ENCODE measurements around the gene ASGR1. TPM values are rescaled to one million over a fixed set of nuclear protein-coding genes. Genes with fewer than 3 reads are reported as not detected.

Gene ASGR1
- total and polyA plus RNA-seq, 8 donors, result 0.87 to 6.0 (median 1.9) TPM; not detected in 3

DNA sequence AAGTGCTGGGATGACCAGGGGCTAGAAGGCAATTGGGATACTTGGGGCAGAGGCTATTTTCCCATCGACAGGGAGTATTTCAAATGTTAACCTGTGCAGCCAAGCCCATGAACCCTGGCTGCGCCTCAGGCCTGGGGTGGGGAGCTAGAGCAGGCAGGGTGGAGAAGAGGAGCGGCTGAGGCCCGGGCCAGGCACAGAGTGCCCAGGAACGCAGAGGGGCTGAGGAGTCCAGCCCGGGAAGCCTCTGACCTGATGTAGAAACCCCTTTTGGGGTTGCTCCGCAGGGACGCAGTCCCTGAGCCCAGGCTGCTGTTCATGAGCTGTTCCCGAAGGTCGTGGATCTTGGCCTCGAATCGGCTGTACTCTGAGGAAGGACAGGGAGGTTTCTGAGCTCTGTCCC, 16.8 kb upstream of the ASGR1 start:
- Histone ChIP-seq H3K9me3 (no peaks in the 10 kb centered on the region), H3K4me3 (no peak overlapping the region), H3K27me3 (no peaks in the 10 kb centered on the region), H3K27ac (no peak overlapping the region), H3K4me1 (no peaks in the 10 kb centered on the region), H3K36me3 (peaks cover 17 to 93% (median 64%) of the 10 kb centered on the region in 4 donors)
- TF ChIP-seq POLR2A (IDR thresholded peaks at IDR 0.05), result no peak
- TF ChIP-seq POLR2AphosphoS5 (IDR thresholded peaks at IDR 0.05), result no peak
- TF ChIP-seq, protein P1, sequence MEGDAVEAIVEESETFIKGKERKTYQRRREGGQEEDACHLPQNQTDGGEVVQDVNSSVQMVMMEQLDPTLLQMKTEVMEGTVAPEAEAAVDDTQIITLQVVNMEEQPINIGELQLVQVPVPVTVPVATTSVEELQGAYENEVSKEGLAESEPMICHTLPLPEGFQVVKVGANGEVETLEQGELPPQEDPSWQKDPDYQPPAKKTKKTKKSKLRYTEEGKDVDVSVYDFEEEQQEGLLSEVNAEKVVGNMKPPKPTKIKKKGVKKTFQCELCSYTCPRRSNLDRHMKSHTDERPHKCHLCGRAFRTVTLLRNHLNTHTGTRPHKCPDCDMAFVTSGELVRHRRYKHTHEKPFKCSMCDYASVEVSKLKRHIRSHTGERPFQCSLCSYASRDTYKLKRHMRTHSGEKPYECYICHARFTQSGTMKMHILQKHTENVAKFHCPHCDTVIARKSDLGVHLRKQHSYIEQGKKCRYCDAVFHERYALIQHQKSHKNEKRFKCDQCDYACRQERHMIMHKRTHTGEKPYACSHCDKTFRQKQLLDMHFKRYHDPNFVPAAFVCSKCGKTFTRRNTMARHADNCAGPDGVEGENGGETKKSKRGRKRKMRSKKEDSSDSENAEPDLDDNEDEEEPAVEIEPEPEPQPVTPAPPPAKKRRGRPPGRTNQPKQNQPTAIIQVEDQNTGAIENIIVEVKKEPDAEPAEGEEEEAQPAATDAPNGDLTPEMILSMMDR (IDR thresholded peaks at IDR 0.05), result no peak
- no peak for TF ChIP-seq EP300 (IDR thresholded peaks at IDR 0.05)
- DNase-seq, result no peak
- intact Hi-C loops (cut with DNase I; ENCODE audit: low total_unique reads), result no loop called here
- WGBS, 5 donors, result 92 to 95% (median 94%) methylated on average over 12 of the region's 12 CpGs

DNA sequence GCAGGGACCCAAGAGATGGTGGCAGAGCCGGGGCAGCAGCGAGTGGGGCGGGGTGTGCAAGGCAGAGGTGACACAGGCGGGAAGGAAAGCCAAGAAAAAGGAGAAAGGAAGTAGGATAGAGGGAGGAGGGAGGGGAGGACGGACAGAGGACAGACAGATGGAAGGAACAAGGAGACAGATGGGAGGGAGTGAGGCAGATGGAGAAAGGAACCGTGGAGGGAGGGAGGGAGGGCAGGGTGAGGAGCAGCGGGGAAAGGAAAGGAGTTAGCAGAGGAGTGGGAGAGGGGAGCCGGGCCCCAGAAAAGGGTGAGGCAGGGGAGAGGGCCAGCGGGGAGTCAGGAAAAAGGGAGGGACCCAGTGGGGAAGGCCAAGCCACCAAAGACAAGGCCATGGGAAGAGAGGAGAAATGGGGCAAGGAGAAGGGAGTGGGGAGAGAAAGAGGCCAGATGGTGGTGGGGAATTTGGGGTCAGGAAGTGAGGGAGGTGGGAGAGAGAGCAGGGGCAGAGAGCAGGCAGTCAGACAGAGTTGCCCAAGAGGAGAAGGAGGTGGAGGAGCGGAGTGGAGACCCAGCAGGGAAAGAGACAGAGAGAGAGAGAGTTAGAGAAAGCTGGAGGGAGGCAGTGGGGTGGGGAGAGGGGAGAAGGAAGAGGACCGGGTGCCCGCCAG, 13.2 kb upstream of the ASGR1 start:
- no peaks in the 10 kb centered on the region for H3K27me3 ChIP-seq
- 73 to 82% (median 77%) methylated on average over 12 of the region's 12 CpGs for WGBS, 5 donors
- intact Hi-C loops (cut with DNase I; ENCODE audit: low total_unique reads), result no loop called here
- H3K4me1 ChIP-seq, result no peaks in the 10 kb centered on the region
- DNase-seq, result peak in 1 of 2 donors; percentile 21
- H3K4me3 ChIP-seq, result no peak overlapping the region
- no peaks in the 10 kb centered on the region for H3K9me3 ChIP-seq
- H3K36me3 ChIP-seq, result peaks cover 17 to 75% (median 69%) of the 10 kb centered on the region in 4 donors
- TF ChIP-seq POLR2A (IDR thresholded peaks at IDR 0.05), result no peak
- H3K27ac ChIP-seq, result no peak overlapping the region

- peak in 1 of 2 donors; percentile 80 for DNase-seq
- Histone ChIP-seq H3K27ac (no peak overlapping the region), H3K4me3 (no peak overlapping the region), H3K36me3 (peaks cover 17 to 68% (median 64%) of the 10 kb centered on the region in 4 donors), H3K9me3 (no peaks in the 10 kb centered on the region), H3K27me3 (no peaks in the 10 kb centered on the region), H3K4me1 (no peaks in the 10 kb centered on the region)
- TF ChIP-seq, protein P1 (IDR thresholded peaks at IDR 0.05), result no peak
- no peak for TF ChIP-seq POLR2AphosphoS5 (IDR thresholded peaks at IDR 0.05)
- no peak for TF ChIP-seq POLR2A (IDR thresholded peaks at IDR 0.05)
- TF ChIP-seq EP300 (IDR thresholded peaks at IDR 0.05), result no peak
- WGBS, 5 donors, result 75 to 82% (median 77%) methylated on average over 25 to 26 of the region's 26 CpGs
- intact Hi-C loops (cut with DNase I; ENCODE audit: low total_unique reads), result no loop called here
These were observed 12.6 kb upstream of the ASGR1 start for GRCh38 chr17:7191571-7192270.

- intact Hi-C loops (cut with DNase I; ENCODE audit: low total_unique reads), result no loop called here
- DNase-seq, result no peak
- Histone ChIP-seq H3K4me1 (no peaks in the 10 kb centered on the region), H3K27ac (no peak overlapping the region), H3K4me3 (no peak overlapping the region), H3K9me3 (no peaks in the 10 kb centered on the region), H3K27me3 (no peaks in the 10 kb centered on the region), H3K36me3 (peaks cover 12 to 62% (median 57%) of the 10 kb centered on the region in 4 donors)
- 88 to 94% (median 92%) methylated on average over 6 to 12 of the region's 12 CpGs for WGBS, 5 donors
- TF ChIP-seq POLR2AphosphoS5 (IDR thresholded peaks at IDR 0.05), result no peak
- TF ChIP-seq, protein P1 (IDR thresholded peaks at IDR 0.05), result no peak
- TF ChIP-seq EP300 (IDR thresholded peaks at IDR 0.05), result no peak
- TF ChIP-seq POLR2A (IDR thresholded peaks at IDR 0.05), result no peak
These were observed 11.9 kb upstream of the ASGR1 start for GRCh38 chr17:7191069-7191468.

All from stomach (tissue), 9 donors.